Measurements from ENCODE around the gene TMPRSS2.

GRCh38 chr21:41475714-41476420 is 32.1 kb downstream of the TMPRSS2 start:
- no peak for TF ChIP-seq CTCF (IDR thresholded peaks at IDR 0.05)
- TF ChIP-seq ZFX (IDR thresholded peaks at IDR 0.05; ENCODE audit: borderline replicate concordance) = no peak
